Bronchial epithelial cell (primary cell): ENCODE measurements around the gene TTYH3. TPM values are rescaled to one million over a fixed set of nuclear protein-coding genes. Genes with fewer than 3 reads are reported as not detected.

Source experiments
- DNase-seq: peaks from one replicate; pipeline ENCODE4 v3.0.0-alpha.2; 2010; ENCODE audit warnings: low read depth
- FAIRE-seq: peaks from 2 replicates; lab custom pipeline; 2011; peaks lifted over from hg19 to GRCh38; lab: Jason Lieb, UNC
- H3K27me3 ChIP-seq: 2 replicates; pipeline ENCODE4 v1.5.1; 2011; ENCODE audit warnings: low read length; ENCODE audit not compliant: control insufficient read depth, insufficient read depth
- H3K36me3 ChIP-seq: 2 replicates; pipeline ENCODE4 v1.5.1; 2011; ENCODE audit warnings: low read length; ENCODE audit not compliant: control insufficient read depth, insufficient read depth
- H3K4me3 ChIP-seq: 2 replicates; pipeline ENCODE4 v1.5.1; 2011; ENCODE audit warnings: mild to moderate bottlenecking, low read depth, low read length, control low read depth
- total RNA-seq: library from RNA; depleted of rRNA; stranded (reverse); fragments of >200 nt; gene quantifications from 2 replicates; pipeline ENCODE4 v1.2.1, GENCODE V29; 2014
- TF ChIP-seq, protein P1 (sequence below): IDR thresholded peaks from 2 replicates; pipeline ENCODE4 v1.5.1; 2011; ENCODE audit warnings: mild to moderate bottlenecking, moderate library complexity, low read length, control low read depth, inconsistent platforms; ENCODE audit not compliant: insufficient read depth, severe bottlenecking

TTYH3 gene
- total RNA-seq, 1 donor from 2014 or later, result 5.8 TPM

- H3K27me3 ChIP-seq, result no peaks in the 10 kb centered on the region
- TF ChIP-seq, protein P1, sequence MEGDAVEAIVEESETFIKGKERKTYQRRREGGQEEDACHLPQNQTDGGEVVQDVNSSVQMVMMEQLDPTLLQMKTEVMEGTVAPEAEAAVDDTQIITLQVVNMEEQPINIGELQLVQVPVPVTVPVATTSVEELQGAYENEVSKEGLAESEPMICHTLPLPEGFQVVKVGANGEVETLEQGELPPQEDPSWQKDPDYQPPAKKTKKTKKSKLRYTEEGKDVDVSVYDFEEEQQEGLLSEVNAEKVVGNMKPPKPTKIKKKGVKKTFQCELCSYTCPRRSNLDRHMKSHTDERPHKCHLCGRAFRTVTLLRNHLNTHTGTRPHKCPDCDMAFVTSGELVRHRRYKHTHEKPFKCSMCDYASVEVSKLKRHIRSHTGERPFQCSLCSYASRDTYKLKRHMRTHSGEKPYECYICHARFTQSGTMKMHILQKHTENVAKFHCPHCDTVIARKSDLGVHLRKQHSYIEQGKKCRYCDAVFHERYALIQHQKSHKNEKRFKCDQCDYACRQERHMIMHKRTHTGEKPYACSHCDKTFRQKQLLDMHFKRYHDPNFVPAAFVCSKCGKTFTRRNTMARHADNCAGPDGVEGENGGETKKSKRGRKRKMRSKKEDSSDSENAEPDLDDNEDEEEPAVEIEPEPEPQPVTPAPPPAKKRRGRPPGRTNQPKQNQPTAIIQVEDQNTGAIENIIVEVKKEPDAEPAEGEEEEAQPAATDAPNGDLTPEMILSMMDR, result no peak
- FAIRE-seq, result no peak
- no peak for DNase-seq
- H3K36me3 ChIP-seq, result no peaks in the 10 kb centered on the region
- H3K4me3 ChIP-seq, result no peak overlapping the region
These were observed 33.6 kb downstream of the TTYH3 start for GRCh38 chr7:2665359-2665791.

DNA sequence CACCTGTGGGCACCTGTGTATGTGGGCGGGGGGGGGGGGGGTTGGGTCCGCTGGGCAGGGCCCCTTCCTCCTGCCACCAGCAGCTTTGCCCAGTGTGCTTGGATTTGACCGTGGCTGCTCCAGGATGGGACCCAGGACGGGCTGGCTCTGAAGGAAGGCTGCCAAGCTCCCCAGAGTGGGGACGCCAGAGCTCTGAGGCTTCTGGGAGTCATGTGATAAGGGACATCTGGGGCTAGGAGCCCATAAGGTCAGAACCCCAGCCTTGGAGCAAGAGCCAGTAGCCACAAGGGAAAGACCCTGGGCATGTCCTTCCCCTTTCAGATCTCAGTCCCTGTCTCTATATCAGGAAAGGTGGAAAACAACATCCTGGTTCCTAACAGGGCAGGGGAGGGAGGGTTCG, 34.4 kb downstream of the TTYH3 start:
- no peaks in the 10 kb centered on the region for H3K36me3 ChIP-seq
- DNase-seq (no peak), FAIRE-seq (no peak)
- TF ChIP-seq, protein P1, result no peak
- H3K27me3 ChIP-seq, result no peaks in the 10 kb centered on the region
- H3K4me3 ChIP-seq, result no peak overlapping the region

DNA sequence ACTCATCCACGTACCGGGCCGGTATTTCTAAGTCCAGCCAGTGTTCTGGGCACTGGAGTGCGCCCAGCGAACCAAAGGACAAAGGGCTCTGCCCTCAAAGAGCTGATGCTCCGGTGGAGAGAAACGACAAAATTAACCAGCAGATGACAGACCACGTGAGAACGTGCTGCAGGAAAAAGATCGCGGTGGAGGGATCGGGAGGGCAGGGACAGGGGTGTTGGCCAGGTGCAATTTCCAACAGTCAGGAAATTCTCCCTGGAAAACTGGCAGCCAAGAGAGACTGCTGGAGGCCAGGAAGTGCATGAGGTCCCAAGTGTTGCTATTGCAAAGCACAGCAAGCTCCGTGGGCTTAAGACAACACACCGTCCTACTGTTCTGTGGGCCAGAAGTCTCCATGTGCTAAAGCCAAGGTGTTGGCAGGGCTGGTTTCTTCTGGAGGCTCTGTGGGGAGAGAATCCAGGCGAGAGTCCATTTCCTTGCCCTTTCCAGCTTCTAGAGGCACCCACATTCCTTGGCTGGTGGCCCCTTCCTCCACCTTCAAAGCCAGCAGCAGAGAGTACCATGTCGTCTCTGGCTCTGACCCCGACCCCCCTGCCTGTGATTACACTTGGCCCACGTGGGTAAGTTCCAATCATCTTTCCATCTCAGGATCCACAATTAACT, 34.9 kb downstream of the TTYH3 start:
- TF ChIP-seq, protein P1, result no peak
- DNase-seq, result no peak
- Histone ChIP-seq H3K4me3 (no peak overlapping the region), H3K36me3 (no peaks in the 10 kb centered on the region), H3K27me3 (no peaks in the 10 kb centered on the region)
- FAIRE-seq, result no peak

DNA sequence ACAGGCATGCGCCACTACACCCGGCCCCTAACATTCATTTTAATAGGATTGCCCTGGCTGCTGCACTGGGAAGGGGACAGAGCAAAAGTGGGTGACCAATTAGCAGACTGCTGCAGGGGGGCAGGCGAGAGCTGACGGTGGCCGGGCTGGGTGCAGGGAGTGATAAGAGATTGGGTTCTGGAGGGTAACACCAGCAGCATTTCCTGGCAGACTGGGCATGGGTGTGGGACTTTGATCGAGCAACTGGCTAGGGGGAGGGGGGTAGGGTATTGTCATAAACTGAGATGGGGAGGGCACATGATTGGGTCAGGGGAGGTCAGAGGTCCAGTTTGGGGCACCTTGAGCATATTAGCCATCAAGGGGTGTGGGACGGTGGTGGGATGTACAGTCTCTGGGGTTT, 36.1 kb downstream of the TTYH3 start:
- H3K27me3 ChIP-seq, result no peaks in the 10 kb centered on the region
- H3K36me3 ChIP-seq, result no peaks in the 10 kb centered on the region
- TF ChIP-seq, protein P1, result no peak
- no peak for FAIRE-seq
- no peak for DNase-seq
- H3K4me3 ChIP-seq, result no peak overlapping the region

GRCh38 chr7:2668401-2668800, 36.6 kb downstream of the TTYH3 start:
- H3K36me3 ChIP-seq, result no peaks in the 10 kb centered on the region
- no peak for DNase-seq
- TF ChIP-seq, protein P1, result no peak
- FAIRE-seq, result no peak
- no peaks in the 10 kb centered on the region for H3K27me3 ChIP-seq
- H3K4me3 ChIP-seq, result no peak overlapping the region

DNA sequence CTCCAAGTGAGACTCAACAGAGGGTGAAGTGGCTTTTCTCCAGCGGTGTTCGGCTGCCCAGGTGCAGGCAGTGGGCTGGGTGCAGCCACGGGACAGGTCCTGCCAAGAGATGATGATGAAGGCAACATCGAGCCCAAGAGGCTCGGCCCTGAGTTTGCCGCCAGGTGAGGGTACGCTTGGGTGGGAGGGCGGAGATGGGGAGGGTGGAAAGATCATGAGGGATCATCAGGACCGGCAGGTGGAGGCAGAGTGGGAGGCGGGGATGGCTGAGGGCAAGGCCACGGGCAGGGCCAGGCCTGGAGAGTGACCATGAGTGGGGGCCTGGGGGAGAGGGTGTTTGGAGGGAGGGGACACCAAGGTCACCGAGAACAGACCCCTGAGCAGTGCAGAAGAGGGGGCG, 38.4 kb downstream of the TTYH3 start:
- DNase-seq (no peak), FAIRE-seq (no peak)
- Histone ChIP-seq H3K4me3 (no peak overlapping the region), H3K36me3 (no peaks in the 10 kb centered on the region), H3K27me3 (no peaks in the 10 kb centered on the region)
- TF ChIP-seq, protein P1, result no peak
